Testis (tissue), 2 donors: ENCODE measurements around the gene ELMOD2.

Experiments
- POLR2A ChIP-seq: fragments of 450-650 bp; IDR thresholded peaks from one replicate; pipeline ENCODE4 v1.6.1; 2017; ENCODE audit warnings: antibody characterized with exemption, mild to moderate bottlenecking, moderate library complexity
- TF ChIP-seq, protein P1 (sequence below), 3 experiments: fragments of 450-650 bp in 2 of 3; fragments of 200-600 bp in 1 of 3; sonication (generic) in 1 of 3; IDR thresholded peaks; one replicate each; pipeline ENCODE4 v1.5.1; 2016 to 2019; ENCODE audit warnings: antibody characterized with exemption in 3 of 3, mild to moderate bottlenecking in 2 of 3, moderate library complexity in 1 of 3

DNA sequence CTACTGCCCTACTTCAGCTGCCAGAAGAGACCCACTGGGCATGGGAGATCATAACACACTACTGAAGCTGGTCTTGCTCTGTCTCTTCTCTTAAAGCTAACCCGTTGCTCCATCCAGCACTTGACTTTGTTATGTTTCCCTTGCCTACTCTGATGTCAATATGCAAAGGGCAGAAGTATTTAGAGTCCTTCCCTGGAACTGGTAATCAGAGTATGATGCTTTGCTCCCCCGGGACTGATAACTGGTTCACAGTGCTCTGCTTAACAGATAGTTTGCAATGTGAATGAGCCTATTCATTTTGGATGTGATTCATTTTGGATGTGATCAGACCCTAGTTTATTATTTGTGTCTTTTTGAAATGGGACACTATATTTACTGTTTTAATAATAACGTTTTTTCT lies 57.1 kb downstream of the ELMOD2 start:
- TF ChIP-seq, protein P1, sequence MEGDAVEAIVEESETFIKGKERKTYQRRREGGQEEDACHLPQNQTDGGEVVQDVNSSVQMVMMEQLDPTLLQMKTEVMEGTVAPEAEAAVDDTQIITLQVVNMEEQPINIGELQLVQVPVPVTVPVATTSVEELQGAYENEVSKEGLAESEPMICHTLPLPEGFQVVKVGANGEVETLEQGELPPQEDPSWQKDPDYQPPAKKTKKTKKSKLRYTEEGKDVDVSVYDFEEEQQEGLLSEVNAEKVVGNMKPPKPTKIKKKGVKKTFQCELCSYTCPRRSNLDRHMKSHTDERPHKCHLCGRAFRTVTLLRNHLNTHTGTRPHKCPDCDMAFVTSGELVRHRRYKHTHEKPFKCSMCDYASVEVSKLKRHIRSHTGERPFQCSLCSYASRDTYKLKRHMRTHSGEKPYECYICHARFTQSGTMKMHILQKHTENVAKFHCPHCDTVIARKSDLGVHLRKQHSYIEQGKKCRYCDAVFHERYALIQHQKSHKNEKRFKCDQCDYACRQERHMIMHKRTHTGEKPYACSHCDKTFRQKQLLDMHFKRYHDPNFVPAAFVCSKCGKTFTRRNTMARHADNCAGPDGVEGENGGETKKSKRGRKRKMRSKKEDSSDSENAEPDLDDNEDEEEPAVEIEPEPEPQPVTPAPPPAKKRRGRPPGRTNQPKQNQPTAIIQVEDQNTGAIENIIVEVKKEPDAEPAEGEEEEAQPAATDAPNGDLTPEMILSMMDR (IDR thresholded peaks at IDR 0.05): no peak
- TF ChIP-seq POLR2A: no peak
